NT2/D1 (cell line): ENCODE results near the gene PTGIS.

ENCODE experiments used
- SUZ12 ChIP-seq: IDR thresholded peaks from 2 replicates; pipeline ENCODE4 v1.6.1; 2011; ENCODE audit not compliant: insufficient read length, insufficient read depth; ENCODE audit errors: extremely low read depth
- YY1 ChIP-seq: IDR thresholded peaks from 2 replicates; pipeline ENCODE4 v1.6.1; 2011; ENCODE audit not compliant: insufficient read length, insufficient read depth
- ZNF274 ChIP-seq: IDR thresholded peaks from 2 replicates; pipeline ENCODE4 v1.6.1; 2011; ENCODE audit warnings: mild to moderate bottlenecking, low read depth, low read length

DNA sequence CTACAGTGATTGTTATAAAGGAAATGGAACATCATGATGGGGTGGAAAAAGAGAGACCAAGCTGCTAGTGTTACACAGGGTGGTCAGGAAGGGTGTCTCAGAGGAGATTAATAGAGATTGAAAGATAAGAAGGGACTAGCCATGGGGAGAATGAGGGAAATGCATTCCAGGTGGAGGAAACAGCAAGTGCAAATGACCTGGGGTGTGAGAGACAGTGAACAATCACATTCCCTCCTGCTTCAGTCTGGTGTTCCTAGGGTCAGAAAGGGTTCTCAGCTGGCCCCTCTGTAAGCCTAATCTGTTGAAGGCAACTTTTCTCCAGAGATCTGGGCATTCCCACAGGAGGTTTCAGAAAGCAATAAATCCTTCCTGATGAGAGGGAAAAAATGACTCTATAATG, 81.9 kb downstream of the PTGIS start:
- TF ChIP-seq ZNF274 (no peak), YY1 (no peak), SUZ12 (no peak)
